Keratinocyte (primary cell): Measurements from ENCODE around the gene TFPI. TPM values are rescaled to one million over a fixed set of nuclear protein-coding genes. Genes with fewer than 3 reads are reported as not detected.

Experiments used
- DNase-seq: peaks from one replicate; pipeline ENCODE4 v3.0.0-alpha.2; 2011; ENCODE audit warnings: low read depth, missing footprints, low spot score
- FAIRE-seq: peaks from 2 replicates; lab custom pipeline; 2011; peaks lifted over from hg19 to GRCh38; lab: Jason Lieb, UNC
- H2AFZ ChIP-seq: 2 replicates; pipeline ENCODE4 v1.6.0; 2012; ENCODE audit warnings: low read length, control low read depth, inconsistent platforms; ENCODE audit not compliant: control insufficient read depth
- H3K27ac ChIP-seq: 2 replicates; pipeline ENCODE4 v1.5.1; 2011; ENCODE audit warnings: low read length; ENCODE audit not compliant: control insufficient read depth, insufficient read depth
- H3K27me3 ChIP-seq: 3 replicates; pipeline ENCODE4 v1.6.0; 2011; ENCODE audit warnings: low read length; ENCODE audit not compliant: control insufficient read depth, insufficient read depth; ENCODE audit errors: extremely low read depth
- H3K36me3 ChIP-seq, 2 experiments: 2 replicates in 1 of 2; 3 replicates in 1 of 2; pipeline ENCODE4 v1.5.1; 2011; ENCODE audit warnings: low read length in 2 of 2, mild to moderate bottlenecking in 1 of 2; ENCODE audit not compliant: control insufficient read depth in 2 of 2, insufficient read depth in 2 of 2; ENCODE audit errors: extremely low read depth in 1 of 2
- H3K4me1 ChIP-seq: 3 replicates; pipeline ENCODE4 v1.5.1; 2011; ENCODE audit warnings: low read length; ENCODE audit not compliant: control insufficient read depth, insufficient read depth; ENCODE audit errors: extremely low read depth
- H3K4me2 ChIP-seq: 3 replicates; pipeline ENCODE4 v1.6.0; 2011; ENCODE audit warnings: low read depth, low read length; ENCODE audit not compliant: control insufficient read depth, insufficient read depth; ENCODE audit errors: extremely low read depth
- H3K4me3 ChIP-seq, 3 experiments: fragments of 200-600 bp in 1 of 3; sonication (generic) in 1 of 3; 2 replicates in 2 of 3; 3 replicates in 1 of 3; pipeline ENCODE4 v1.5.1; 2011 to 2016; ENCODE audit warnings: low read length in 3 of 3, mild to moderate bottlenecking in 3 of 3, control low read depth in 2 of 3, inconsistent platforms in 1 of 3, low read depth in 1 of 3, mixed read lengths in 1 of 3, mixed run types in 1 of 3, moderate library complexity in 1 of 3; ENCODE audit not compliant: control insufficient read depth in 2 of 3, insufficient read depth in 2 of 3; ENCODE audit errors: extremely low read depth in 1 of 3
- H3K79me2 ChIP-seq: 2 replicates; pipeline ENCODE4 v1.6.0; 2012; ENCODE audit warnings: low read length; ENCODE audit not compliant: control insufficient read depth, insufficient read depth
- H3K9ac ChIP-seq: 3 replicates; pipeline ENCODE4 v1.6.0; 2011; ENCODE audit warnings: low read length; ENCODE audit not compliant: control insufficient read depth, insufficient read depth; ENCODE audit errors: extremely low read depth
- H3K9me1 ChIP-seq: 3 replicates; pipeline ENCODE4 v1.6.0; 2011; ENCODE audit warnings: low read length; ENCODE audit not compliant: control insufficient read depth, insufficient read depth; ENCODE audit errors: extremely low read depth
- H3K9me3 ChIP-seq: 2 replicates; pipeline ENCODE4 v1.5.1; 2012; ENCODE audit warnings: low read depth, low read length; ENCODE audit not compliant: control insufficient read depth
- H4K20me1 ChIP-seq: 3 replicates; pipeline ENCODE4 v1.6.0; 2011; ENCODE audit warnings: low read length; ENCODE audit not compliant: control insufficient read depth, insufficient read depth; ENCODE audit errors: extremely low read depth
- CTCF ChIP-seq, 3 experiments: IDR thresholded peaks in 1 of 3; conservative IDR thresholded peaks in 1 of 3; optimal IDR thresholded peaks in 1 of 3; 2 replicates in 2 of 3; 3 replicates in 1 of 3; pipeline versions ENCODE3 to v1.5.1; 2011; ENCODE audit warnings: low read length in 3 of 3, mild to moderate bottlenecking in 3 of 3, moderate library complexity in 2 of 3, control low read depth in 1 of 3, inconsistent platforms in 1 of 3; ENCODE audit not compliant: insufficient read depth in 2 of 3; ENCODE audit errors: extremely low read depth in 1 of 3
- EZH2 ChIP-seq: IDR thresholded peaks from one replicate; pipeline ENCODE4 v1.6.1; 2012; ENCODE audit warnings: inconsistent platforms, mild to moderate bottlenecking, low read length, moderate library complexity
- dilution Hi-C: fragments of 300-500 bp; cut with MboI; formaldehyde crosslinking; loops from one replicate; pipeline ENCODE4 v1.7.0; 2020; ENCODE audit warnings: low sequenced_read_pairs; ENCODE audit not compliant: extremely low pct_ligation_motif_present
- polyA plus RNA-seq, 5 experiments: library from polyadenylated mRNA; depleted of rRNA in 3 of 5; stranded (reverse) in 3 of 5; stranded (forward) in 1 of 5; unstranded in 1 of 5; fragments of >200 nt; gene quantifications; 1 replicate in 1 of 5; 2 replicates in 3 of 5; 3 replicates in 1 of 5; pipeline versions ENCODE4 v1.2.1 to v1.2.3, GENCODE V29; 2011 to 2012; ENCODE audit warnings: missing spikeins in 2 of 5, low read depth in 1 of 5, low replicate concordance in 1 of 5

The TFPI gene
- polyA plus RNA-seq, 1 donor (not counting 4 experiments of a cell fraction or from before 2014, with no cell fraction given): 1.1 TPM

- dilution Hi-C loops: no loop called here
- Histone ChIP-seq H3K79me2 (no peaks in the 10 kb centered on the region), H4K20me1 (no peaks in the 10 kb centered on the region), H2AFZ (no peak overlapping the region), H3K9me1 (no peaks in the 10 kb centered on the region), H3K9me3 (no peaks in the 10 kb centered on the region), H3K36me3 (no peaks in the 10 kb centered on the region), H3K4me3 (no peak overlapping the region), H3K27ac (no peak overlapping the region), H3K4me1 (no peaks in the 10 kb centered on the region), H3K9ac (no peak overlapping the region), H3K4me2 (no peak overlapping the region), H3K27me3 (no peaks in the 10 kb centered on the region)
- FAIRE-seq (no peak), DNase-seq (no peak)
- TF ChIP-seq CTCF (optimal IDR thresholded peaks at IDR 0.05 in 1 of 3, IDR thresholded peaks at IDR 0.05 in 1 of 3, conservative IDR thresholded peaks at IDR 0.05 in 1 of 3; ENCODE audit: extremely low read depth in 1 of 3, insufficient read depth in 2 of 3, low read length in 3 of 3): no peak
These were observed 14.8 kb upstream of the TFPI start for GRCh38 chr2:187569042-187569441.

- Histone ChIP-seq H3K27ac (no peak overlapping the region), H3K4me2 (no peak overlapping the region), H3K9me1 (no peaks in the 10 kb centered on the region), H3K36me3 (no peaks in the 10 kb centered on the region), H3K9ac (no peak overlapping the region), H3K4me1 (no peaks in the 10 kb centered on the region), H2AFZ (no peak overlapping the region), H3K27me3 (no peaks in the 10 kb centered on the region), H3K79me2 (no peaks in the 10 kb centered on the region), H3K9me3 (no peaks in the 10 kb centered on the region), H4K20me1 (no peaks in the 10 kb centered on the region), H3K4me3 (no peak overlapping the region)
- dilution Hi-C loops: no loop called here
- FAIRE-seq: no peak
- TF ChIP-seq EZH2: no peak
- no peak for TF ChIP-seq CTCF (optimal IDR thresholded peaks at IDR 0.05 in 1 of 3, IDR thresholded peaks at IDR 0.05 in 1 of 3, conservative IDR thresholded peaks at IDR 0.05 in 1 of 3; ENCODE audit: extremely low read depth in 1 of 3, insufficient read depth in 2 of 3, low read length in 3 of 3)
- DNase-seq: no peak
These were observed 12.9 kb upstream of the TFPI start for GRCh38 chr2:187567126-187567525.
